ENCODE results near the gene IGLL5.

Gene IGLL5

DNA sequence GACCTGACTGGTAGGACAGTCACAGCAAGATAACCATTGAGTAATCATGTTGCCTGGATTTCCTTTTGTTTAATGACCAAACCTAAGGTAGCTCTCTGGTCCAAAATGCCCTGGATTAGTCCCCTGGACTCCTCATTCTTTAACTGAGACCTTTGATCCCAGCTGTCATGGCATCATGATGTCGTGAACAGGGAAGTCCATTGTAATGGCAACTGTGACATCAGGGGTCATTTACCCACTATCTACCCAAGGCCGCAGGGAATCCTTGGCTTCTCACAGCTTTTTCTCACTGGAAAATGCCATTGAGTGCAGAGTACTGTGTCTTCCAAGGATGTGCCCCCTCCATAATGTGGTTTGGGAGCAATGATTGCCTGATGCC, 29.1 kb upstream of the IGLL5 start:
- DNase-seq: no peak

DNA sequence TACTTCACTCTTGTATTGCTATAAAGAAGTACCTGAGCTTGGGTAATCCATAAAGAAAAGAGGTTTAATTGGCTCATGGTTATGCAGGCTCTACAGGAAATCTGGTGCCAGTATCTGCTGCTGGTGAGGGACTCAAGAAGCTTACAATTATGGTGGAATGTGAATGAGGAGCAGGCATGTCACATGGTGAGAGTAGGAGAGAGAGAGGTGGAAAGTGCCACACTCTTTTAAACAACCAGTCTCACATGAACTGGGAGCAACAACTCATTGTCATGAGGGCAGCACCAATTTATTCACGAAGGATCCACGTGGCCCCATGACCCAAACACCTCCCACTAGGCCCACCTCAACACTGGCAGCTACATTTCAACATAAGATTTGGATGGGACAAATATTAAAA, 24.6 kb upstream of the IGLL5 start:
- DNase-seq: no peak

DNA sequence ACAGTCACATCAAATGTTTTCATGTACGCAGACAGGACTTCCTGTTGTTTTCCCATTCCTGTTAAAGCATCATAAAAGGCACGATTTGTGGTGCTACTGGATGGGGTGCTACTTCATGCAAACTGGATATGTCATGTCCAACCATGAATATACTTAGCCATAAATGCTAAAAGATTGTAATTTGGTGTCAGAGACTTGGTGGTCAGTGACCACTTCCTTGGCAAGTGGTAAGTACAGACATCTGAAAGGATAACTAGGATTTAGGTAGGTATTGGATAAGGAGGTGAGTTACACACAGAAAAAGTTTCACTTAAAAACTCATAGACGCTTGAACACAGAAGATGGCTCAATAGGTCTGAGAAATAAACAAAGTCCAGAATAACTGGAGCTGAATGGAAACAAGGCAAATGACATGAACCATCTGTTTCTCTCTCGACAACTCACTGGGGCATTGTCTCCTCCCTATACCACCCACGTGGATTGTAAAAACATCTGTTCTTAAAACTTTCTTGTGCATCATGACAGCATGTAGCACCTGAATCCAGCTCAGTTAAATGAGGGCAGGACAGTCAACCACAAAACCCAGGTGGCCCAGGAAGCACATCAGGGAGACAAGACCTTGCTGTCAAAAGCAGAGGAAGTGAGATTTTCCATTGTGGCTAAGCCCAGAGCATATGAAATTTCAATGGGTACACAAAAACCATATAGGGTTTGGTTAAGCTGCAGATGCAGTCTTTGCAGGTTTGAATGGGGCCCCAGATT, 22.1 kb upstream of the IGLL5 start:
- no peak for DNase-seq

DNA sequence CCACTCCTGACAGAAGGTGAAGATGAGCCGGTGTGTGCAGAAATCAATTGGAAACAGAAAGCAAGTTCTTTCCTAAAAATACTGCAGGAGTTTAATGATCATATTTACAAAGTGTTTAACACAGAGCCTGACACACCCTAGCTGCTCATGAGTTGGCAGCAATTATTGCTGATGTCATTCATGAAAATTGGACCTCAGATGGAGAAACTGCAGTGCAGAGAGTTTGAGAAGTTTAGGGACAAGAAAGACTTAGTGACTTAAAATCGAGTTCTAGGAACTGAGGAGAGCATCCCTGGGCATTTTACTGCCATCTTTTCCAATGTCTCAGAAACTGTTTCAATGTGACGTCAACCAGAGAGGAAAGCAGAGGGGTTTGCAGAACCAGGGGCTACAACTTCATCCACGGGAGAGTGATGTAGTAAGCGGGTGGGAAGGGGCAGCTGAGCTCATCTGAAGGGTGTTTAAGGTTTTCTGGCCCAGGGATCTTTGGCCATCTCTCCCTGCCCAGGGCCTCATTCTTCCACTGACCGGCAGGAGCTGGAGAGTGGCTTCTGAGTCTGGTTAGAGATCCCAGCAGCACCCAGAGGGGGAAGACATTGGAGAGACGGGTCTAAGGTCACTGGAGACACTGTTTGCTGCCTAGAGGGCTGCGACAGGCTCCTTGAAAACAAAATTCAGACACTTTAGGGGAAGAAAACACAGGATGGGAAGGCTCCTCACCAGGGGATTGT, 21.1 kb upstream of the IGLL5 start:
- DNase-seq: no peak

DNA sequence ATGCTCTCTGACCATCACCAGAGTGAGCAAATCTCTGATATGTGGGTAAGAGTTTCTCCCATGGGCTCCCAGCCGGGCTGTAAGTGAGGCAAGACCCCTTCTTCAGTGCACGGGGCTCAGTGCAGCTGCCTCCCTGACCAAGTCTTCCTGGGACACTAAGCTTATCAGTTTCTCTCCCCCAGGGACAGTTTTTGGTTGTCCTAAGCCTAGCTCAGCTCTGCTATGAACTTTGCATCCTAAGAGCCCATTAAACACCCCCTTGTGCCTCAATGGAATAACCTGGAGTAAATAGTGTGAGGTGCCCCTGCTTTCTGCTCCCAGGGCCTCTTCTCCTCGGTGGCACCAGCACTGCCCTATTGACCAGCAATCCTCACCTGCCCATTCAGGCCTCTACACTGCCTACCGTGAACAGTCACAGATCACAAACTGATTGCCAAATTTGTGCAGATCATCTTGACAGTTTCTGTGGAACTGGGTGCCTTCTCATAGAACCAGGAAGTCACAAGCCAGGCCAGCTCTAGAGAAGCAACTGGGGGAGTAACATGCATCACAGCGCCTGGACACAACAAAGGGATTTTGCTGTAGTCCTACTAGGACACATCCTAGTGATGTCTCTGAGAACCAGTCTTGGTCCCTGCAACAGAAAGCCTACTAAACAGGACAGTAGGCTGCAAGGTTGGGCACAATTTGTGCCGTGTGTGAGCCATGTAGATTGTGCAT, 19.5 kb upstream of the IGLL5 start:
- no peak for DNase-seq

DNA sequence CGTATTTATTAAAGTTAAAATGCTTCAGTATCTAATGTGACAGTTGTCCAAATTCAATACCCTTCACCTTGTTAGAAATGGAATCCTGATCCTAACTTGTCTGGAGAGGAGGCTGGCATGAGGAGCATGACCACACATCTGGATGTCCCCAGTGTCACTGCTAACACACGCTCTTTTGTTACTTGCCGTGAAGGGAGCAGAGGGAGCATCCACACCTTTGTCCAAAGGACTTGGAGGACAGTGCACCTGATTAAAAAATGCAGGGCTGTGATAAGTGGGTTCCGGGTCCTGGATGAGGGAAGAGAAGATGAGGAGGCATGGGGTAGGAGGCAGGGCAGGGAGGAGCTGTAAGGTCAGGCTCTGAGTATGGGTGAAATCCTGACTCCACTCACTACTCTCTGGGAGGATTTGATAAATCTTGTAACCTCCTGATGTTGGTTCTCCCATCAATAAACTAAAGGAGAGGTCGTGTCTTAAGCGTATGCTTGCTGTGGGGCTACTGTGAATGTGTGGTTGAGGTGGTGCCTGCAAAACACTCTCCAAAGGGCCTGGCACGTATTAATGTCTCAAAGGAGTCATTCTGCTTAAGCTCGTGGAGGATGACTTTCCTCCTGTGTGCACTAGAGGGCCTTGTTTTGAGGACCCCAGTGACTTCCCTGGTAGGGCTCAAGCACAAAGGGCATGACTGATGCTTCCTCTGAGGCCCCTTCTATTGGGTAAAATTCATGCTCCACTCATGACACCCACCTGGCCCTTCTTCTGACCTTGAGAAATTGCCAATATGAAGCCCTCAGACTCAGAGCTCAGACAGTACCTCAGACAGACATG, 16.8 kb upstream of the IGLL5 start:
- DNase-seq: no peak

DNA sequence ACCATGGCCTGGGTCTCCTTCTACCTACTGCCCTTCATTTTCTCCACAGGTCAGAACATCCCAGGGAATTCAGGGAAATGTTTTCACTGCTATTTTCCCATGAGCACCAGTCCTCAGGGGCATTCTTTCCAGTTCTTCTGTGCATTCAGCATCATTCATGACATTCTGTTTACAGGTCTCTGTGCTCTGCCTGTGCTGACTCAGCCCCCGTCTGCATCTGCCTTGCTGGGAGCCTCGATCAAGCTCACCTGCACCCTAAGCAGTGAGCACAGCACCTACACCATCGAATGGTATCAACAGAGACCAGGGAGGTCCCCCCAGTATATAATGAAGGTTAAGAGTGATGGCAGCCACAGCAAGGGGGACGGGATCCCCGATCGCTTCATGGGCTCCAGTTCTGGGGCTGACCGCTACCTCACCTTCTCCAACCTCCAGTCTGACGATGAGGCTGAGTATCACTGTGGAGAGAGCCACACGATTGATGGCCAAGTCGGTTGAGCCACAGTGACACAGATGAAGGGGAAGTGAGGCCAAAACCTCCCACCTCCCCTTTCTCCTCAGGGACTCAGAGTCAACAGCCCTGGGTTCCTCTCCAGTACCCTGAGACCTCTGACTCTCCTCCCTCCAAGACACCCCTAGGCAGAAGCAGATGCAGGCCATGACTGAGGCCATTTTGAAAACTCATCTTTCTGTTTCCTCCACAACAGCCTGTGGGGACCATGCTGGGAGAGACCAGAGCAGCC, 15.9 kb upstream of the IGLL5 start:
- no peak for DNase-seq

DNA sequence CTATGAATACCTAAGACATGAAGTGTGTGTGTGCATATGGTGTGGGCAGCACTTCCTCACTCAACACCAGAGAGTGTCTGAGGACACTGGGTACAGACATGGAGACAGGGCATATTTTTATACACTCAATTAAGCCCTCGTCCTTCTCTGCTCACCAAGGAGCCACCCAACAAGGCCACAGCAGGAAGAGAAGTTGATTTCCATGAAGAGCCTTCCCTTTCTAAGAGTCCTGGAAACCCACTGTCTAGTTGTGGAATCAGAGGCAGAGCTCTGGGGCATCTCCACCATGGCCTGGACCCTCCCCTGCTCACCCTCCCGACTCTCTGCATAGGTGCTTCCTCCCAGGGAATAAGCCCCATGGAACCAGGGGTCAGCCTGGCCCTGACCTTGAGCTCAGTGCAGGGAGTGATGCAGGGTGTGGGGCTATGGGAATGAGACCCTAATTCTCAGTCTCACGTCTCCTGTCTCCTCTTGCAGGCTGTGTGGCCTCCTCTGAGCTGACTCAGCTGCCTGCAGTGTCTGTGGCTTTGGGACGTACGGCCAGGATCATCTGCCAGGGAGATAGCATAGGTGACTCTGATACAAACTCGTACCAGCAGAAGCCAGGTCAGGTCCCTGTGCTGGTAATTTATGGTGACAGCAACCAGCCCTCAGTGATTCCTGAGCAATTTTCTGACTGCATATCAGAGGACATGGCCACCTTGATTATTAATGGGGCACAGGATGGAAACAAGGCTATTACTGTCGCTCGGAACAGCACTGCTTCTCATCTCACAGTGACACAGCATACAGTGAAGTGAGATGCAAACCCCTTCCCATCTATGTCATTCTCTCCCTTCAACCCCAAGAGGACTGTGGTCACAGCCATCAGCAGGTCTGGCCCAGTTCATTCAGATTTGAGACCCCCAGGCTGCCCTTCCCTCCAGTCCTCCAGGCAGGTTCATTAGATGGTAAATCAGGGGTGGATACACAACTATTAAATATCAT, 14.6 kb upstream of the IGLL5 start:
- DNase-seq: no peak

DNA sequence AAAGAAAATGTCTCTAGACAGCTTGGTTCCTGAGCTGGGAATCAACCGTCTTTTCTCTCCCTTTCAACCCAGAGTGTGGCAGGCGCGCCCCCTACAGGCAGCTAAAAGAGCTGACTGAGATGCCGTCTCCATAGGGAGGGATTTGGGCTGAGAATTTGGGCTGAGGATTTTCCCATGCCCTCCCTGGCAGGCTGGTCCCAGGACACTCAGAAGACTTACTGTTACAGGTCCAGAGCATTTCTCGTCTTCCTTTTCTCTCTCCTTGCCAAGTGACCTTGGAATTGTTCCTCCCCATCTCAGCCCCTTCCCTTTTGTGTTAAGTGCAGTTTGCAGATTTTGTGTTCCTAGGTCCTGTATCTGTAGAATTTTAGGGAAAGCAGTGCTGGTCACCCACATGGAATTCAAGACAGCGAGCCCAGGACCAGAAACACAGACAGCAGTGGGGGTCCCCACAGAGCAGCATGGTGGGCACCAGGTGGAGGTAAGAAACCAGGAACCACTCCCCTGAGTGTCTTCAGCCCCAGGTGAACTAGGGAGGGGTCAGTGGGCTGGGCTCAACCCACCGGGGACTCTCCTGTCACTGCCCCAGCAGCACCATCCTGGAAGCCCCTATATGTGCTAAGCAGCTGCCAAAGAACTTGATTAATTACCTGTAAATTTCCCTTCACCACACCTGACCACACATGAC, 9.9 kb upstream of the IGLL5 start:
- peak in 21 of 56 donors; percentile 0 to 59 (median 12) for DNase-seq

DNA sequence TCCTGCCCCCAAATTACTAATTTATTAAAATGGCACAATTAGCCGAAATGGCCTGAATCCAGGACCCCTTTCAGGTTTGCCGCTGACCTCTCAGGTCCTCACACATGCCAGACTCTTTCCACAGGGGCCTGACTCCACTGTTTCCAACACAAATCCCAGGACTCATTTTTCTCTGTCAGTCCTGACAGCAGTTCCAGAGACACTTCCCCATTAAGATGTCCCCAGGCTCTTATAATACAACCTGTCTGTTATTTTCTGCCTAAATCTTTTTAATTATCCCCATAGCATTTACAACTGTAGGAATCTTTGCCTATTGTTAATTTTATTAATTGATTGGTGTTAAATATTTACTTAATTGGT, 9.4 kb upstream of the IGLL5 start:
- DNase-seq: no peak

DNA sequence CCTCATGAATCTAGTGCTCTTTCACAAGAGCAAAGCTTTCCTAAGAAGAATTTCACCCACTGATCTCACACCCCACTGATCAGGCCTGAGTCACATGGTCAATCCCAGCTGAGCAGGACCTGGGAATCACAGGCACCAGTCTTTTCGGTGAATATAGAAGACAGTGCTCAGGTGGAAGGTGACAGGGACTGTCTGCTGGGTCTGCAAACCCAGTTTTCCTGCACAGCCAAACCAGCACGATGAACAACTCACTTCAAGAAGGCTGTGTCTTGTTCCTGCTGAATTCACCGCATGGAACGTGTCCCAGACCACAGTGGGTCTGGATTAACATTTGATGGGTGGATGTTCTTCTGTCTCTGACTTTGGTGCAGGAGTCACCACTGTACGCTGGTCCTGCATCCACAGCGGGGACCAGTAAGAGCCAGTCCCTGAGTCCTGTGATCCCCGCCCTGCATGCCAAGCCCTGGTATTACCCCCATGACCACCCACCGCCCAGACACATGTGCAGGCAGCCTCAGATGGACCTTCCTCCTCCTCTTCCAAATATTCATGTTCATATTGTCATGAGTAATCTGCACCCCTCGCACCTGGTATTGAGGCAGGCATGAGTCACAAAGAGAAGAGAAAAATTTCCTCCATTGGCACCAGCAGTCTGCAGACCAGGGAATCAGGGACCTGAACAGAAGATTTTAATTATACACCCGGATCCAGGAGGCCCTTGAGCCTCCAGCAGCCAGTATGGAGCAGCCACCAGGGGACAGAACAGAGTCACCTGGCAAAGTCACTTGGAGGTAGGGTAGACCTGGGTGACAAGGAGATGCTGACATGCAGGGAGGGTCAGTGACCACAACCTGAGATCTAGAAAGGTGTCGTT, 8.6 kb upstream of the IGLL5 start:
- no peak for DNase-seq

DNA sequence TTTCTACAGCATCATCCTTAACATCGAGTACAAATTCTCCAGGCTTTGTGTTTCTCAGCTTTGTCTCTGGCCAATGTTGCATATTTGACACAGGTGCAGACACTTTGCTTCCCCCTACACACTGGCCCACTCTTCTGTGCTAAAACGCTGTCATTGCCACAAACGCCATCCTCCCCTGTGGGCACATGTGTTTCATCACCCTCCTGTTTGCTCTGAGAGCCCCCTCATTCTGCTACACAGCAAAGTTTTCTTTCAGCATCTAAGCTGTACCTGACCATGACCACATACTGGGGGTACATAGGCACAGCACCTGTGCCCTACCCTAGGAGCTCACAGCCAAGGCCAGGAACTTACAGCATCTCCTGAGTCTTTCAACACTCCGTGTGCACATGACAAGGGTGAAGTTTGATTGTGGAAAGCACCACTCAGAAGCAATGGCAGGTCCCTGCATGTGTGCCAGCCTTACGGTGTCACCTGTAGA, 7.9 kb upstream of the IGLL5 start:
- DNase-seq: no peak

DNA sequence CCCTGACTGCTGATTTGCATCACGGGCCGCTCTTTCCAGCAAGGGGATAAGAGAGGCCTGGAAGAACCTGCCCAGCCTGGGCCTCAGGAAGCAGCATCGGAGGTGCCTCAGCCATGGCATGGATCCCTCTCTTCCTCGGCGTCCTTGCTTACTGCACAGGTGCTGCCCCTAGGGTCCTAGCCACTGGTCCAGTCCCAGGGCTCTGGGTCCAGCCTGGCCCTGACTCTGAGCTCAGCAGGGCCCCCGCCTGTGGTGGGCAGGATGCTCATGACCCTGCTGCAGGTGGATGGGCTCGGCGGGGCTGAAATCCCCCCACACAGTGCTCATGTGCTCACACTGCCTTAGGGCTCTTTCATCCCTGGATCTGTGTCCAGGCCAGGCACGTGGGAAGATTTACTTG, 7.0 kb upstream of the IGLL5 start:
- DNase-seq: no peak

DNA sequence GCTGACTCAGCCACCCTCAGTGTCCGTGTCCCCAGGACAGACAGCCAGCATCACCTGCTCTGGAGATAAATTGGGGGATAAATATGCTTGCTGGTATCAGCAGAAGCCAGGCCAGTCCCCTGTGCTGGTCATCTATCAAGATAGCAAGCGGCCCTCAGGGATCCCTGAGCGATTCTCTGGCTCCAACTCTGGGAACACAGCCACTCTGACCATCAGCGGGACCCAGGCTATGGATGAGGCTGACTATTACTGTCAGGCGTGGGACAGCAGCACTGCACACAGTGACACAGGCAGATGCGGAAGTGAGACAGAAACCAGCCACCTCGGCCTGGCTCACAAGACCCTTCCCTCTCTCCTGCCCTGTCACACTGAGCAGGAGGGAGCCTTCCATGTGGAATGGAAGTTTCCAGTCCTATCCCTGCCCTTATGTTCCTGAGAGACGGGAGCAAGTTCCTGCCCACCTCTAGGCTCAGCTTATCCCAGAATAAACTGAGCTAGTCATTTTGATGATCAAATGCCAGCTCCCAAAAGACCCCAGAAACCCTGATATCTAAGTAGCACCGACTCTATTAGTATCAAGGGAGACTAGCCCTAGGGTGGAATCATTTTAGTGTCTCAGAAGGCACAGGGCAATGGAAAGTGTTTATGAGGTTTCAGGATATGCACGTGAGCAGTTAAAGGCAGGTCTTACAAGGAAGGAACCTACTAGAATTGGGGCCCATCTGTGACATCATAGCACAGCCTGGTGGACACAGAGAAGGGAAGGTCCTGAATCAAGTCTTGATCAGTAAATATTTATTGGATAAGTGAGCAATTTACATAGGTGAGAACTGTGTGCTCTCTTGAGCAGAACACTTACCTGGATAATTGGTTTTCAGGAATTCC, 6.3 kb upstream of the IGLL5 start:
- DNase-seq: no peak

DNA sequence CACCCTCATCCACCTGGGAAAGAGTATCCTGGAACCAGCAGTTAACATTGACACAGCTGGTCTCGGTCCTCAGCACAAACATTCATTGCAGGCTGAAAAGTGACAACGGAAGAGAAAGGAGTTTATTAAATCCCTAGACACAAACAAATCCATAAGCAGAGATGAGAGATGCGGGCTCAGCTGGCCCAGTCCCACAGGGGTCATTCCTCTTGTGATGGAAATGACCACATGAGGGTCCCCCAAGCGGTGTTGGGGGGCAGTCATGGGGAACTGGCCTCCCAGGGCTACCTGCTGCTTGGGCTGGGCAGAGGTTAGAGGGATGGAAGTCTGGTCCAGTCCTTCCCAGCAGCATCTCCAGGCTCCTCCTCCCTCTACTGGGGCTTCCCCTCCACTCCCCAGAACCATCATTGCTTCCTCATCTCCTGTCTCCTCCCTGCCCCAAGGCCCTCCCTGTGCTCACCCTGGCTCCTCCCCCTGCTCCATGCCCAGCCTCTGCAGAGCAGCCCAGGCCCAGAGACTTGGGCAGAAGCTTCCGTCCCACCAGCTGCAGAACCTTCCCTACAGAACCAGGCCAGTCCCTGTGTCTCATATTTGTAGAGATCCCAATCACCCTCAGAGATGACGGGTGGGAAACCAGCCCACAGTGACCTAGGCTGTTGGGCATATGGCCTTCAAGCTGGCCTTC, 5.4 kb upstream of the IGLL5 start:
- no peak for DNase-seq

DNA sequence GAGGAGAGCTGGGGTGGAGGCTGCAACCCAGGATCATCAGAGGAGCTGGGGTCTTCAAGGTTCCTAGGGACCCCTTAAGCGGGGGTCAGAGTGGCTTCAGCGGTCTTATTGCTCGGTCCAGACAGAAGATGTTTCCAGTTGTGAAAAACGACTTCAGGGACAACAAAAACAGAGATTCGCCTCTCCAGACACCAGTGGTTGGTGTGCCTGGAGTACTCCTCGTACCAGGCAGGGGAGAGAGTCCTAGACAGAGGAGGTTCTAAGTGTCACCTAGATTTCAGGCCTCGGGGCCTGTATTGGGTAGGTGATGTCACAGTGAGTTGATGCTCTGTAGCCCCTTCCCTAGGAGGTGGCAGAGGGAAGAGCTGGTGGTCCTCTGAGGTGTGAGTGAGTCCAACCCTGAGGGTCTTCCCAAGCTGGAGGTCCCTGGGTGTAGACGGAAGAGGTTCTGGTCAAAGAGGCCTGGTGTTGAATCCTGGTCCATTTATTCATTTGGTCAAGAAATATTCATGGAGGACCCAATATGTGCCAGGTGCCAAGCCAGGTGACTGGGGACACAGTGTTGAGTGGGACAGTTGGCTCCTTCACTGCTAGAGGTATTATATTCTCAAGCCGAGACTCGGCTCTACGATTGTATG, 4.4 kb upstream of the IGLL5 start:
- no peak for DNase-seq

All from amygdala (tissue), 56 donors.